ENCODE results near the gene FDXR.

The FDXR gene

DNA sequence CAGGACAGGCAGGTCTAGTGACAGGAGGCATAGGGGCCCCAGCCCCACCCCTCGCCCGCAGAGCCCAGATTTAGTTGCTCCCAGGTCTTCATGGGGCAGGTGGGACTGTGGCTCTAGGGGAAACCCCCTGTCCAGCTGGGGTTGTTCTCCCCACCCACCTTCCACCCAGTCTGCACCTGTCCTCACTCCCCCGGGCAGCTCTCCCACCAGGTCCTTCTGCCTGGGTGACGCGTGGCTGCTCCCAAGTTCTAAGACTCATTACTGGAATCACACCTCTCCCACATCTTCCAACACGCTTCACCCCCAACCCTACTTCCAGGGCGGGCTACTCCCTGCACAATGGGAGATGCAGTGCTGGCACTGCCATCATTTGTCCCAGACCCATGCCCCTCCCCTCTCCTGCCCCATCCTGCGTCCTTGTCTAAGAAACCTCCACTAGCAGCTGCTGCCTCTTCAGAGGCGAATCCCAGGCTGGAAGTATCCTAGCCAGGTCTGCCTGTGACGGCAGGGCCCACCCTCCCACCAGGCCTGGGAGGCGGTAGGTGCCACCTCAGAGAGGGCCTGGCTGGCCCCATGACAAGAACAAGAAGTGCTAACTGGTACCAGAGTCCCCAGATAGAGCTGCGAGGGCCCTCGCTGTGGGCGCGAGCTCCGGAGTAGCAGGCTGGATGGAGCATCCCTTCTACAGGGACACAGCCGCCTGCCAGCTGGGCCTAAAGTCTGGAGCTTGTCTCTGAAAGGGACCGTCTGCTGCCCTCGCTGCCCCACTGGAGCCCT lies 35.9 kb downstream of the FDXR start:
- no peak overlapping the region for H3K27ac ChIP-seq (replicated peaks)
- TF ChIP-seq SPI1 (IDR thresholded peaks at IDR 0.05; ENCODE audit: borderline replicate concordance, low read depth) (no peak), POLR2AphosphoS5 (IDR thresholded peaks at IDR 0.05; ENCODE audit: low read depth) (no peak), REST (IDR thresholded peaks at IDR 0.05; ENCODE audit: insufficient replicate concordance, low read depth) (no peak)
- TF ChIP-seq, protein P1, sequence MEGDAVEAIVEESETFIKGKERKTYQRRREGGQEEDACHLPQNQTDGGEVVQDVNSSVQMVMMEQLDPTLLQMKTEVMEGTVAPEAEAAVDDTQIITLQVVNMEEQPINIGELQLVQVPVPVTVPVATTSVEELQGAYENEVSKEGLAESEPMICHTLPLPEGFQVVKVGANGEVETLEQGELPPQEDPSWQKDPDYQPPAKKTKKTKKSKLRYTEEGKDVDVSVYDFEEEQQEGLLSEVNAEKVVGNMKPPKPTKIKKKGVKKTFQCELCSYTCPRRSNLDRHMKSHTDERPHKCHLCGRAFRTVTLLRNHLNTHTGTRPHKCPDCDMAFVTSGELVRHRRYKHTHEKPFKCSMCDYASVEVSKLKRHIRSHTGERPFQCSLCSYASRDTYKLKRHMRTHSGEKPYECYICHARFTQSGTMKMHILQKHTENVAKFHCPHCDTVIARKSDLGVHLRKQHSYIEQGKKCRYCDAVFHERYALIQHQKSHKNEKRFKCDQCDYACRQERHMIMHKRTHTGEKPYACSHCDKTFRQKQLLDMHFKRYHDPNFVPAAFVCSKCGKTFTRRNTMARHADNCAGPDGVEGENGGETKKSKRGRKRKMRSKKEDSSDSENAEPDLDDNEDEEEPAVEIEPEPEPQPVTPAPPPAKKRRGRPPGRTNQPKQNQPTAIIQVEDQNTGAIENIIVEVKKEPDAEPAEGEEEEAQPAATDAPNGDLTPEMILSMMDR (IDR thresholded peaks at IDR 0.05; ENCODE audit: insufficient read depth, low read length): no peak

GRCh38 chr17:74836191-74836590 lies 36.6 kb downstream of the FDXR start:
- H3K27me3 ChIP-seq (ENCODE audit: insufficient read depth, poor library complexity, severe bottlenecking): no peaks in the 10 kb centered on the region
- DNase-seq (ENCODE audit: low read depth in 1 of 2, low spot score in 1 of 2): no peak
- no peak overlapping the region for H3K4me3 ChIP-seq (replicated peaks; ENCODE audit: insufficient read depth, low read length)
- no peak overlapping the region for H3K27ac ChIP-seq (replicated peaks)
- no peak for TF ChIP-seq REST (IDR thresholded peaks at IDR 0.05; ENCODE audit: insufficient replicate concordance, low read depth)

More for the DNA sequence above, 35.9 kb downstream of the FDXR start:
- H3K27me3 ChIP-seq (ENCODE audit: insufficient read depth, poor library complexity, severe bottlenecking): no peaks in the 10 kb centered on the region
- no peak for DNase-seq (ENCODE audit: low read depth in 1 of 2, low spot score in 1 of 2)
- H3K4me3 ChIP-seq (replicated peaks; ENCODE audit: insufficient read depth, low read length): no peak overlapping the region

DNA sequence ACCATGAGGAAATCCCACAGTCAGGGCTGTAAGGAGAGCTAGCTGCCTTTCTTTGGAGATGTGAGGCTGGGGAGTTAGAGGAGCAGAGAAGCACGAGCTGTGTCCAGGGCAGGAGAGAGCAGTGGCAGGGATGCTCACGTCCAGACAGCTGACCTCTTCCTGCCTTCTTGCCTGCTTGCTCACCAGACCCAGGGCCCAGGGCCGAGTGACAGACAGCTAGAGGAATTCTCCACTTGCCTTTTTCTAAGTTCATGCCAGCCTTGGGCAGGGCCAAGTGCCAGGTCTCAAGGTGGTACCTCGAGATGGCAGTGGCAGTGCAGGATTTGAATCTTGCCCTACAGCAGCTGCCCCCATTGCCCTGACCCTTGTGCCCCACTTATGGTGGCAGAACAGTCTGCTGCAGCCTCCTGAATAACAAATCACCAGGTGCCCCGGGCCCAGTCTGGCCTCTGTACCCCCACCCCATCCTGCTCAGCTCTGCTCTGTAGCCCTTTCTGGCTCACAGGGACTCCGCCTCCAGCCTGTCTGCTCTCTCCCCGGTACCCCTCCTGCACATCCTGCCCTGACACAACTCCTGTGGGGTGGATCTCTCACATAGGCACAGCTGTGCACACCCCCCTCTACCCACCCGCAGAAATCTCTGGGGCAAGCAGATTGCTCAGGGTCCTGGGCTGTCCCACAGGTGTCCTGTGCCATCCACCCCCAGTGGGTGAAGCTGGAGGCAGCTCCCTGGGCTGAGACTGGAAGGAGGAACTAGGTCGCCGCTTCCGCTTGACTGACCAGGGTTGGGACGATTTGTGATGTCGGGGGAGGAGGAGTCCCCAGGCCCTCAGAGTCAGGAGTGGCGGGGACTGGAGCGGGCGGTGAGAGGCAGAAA lies 39.1 kb downstream of the FDXR start:
- Histone ChIP-seq H3K27me3 (ENCODE audit: insufficient read depth, poor library complexity, severe bottlenecking) (no peaks in the 10 kb centered on the region), H3K27ac (replicated peaks) (no peak overlapping the region), H3K4me3 (replicated peaks; ENCODE audit: insufficient read depth, low read length) (no peak overlapping the region)
- peak; percentile 32 to 80 for DNase-seq (ENCODE audit: low read depth in 1 of 2, low spot score in 1 of 2)
- TF ChIP-seq GABPA (IDR thresholded peaks at IDR 0.05; ENCODE audit: low read depth) (no peak), SPI1 (IDR thresholded peaks at IDR 0.05; ENCODE audit: borderline replicate concordance, low read depth) (peak; percentile 26; the same call in 1 of the 2 replicates)

DNA sequence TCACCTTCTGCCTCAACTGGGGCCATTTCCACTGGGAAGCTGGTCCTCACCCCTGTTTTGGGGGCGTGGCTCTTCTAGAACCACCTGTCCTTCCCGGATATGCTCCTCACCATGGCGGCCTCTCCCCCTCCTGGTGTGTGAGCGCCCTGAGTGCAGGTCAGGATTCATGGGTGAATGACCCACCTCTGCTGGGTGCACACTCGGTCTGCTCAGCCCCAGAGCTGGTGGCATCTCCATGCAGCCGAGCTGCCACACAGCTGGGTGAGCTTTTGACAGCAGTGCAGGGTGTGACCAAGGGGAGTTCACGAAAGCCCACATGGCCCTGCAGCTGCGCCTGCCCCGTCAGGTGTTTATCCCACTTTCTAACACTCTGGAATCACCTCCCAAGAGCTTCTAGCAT lies 40.4 kb downstream of the FDXR start:
- Histone ChIP-seq H3K27me3 (ENCODE audit: insufficient read depth, poor library complexity, severe bottlenecking) (no peaks in the 10 kb centered on the region), H3K4me3 (replicated peaks; ENCODE audit: insufficient read depth, low read length) (no peak overlapping the region), H3K27ac (replicated peaks) (no peak overlapping the region)
- TF ChIP-seq SPI1 (IDR thresholded peaks at IDR 0.05; ENCODE audit: borderline replicate concordance, low read depth): no peak
- no peak for TF ChIP-seq GABPA (IDR thresholded peaks at IDR 0.05; ENCODE audit: low read depth)
- TF ChIP-seq, protein P1 (IDR thresholded peaks at IDR 0.05; ENCODE audit: insufficient read depth, low read length): no peak
- no peak for DNase-seq (ENCODE audit: low read depth in 1 of 2, low spot score in 1 of 2)
